EL (cell line): ENCODE results near the gene TMEM86B.
"Not testable (repeated sequence)": the region's sequence is repeated elsewhere in the genome, so short reads cannot be mapped to it uniquely, and the experiment has no call there.

Experiments
- DNase-seq: peaks from one replicate; pipeline ENCODE4 v3.0.0-alpha.2; 2016

TMEM86B gene

GRCh38 chr19:55240713-55241020 lies 12.1 kb upstream of the TMEM86B start:
- DNase-seq = no peak

- DNase-seq = no peak
Measured at GRCh38 chr19:55239004-55239403, 10.4 kb upstream of the TMEM86B start.

GRCh38 chr19:55238030-55238429 lies 9.5 kb upstream of the TMEM86B start:
- no peak for DNase-seq

- no peak for DNase-seq
Measured at GRCh38 chr19:55232986-55233385, 4.4 kb upstream of the TMEM86B start.

GRCh38 chr19:55232286-55232602 lies 3.7 kb upstream of the TMEM86B start:
- no peak for DNase-seq

GRCh38 chr19:55231391-55232285 lies 3.1 kb upstream of the TMEM86B start:
- DNase-seq = no peak

- DNase-seq = no peak
Measured at GRCh38 chr19:55230780-55231179, 2.2 kb upstream of the TMEM86B start.

GRCh38 chr19:55230329-55230728 lies 1.8 kb upstream of the TMEM86B start:
- DNase-seq = no peak

- DNase-seq = no peak
Measured at GRCh38 chr19:55229789-55230182, 1.2 kb upstream of the TMEM86B start.

GRCh38 chr19:55229145-55229788 lies 704 bp upstream of the TMEM86B start:
- DNase-seq = no peak

GRCh38 chr19:55228015-55228391 lies 560 bp downstream of the TMEM86B start:
- DNase-seq = no peak

GRCh38 chr19:55227241-55228014 lies 1.1 kb downstream of the TMEM86B start:
- DNase-seq = no peak

- DNase-seq = no peak
Measured at GRCh38 chr19:55226788-55227187, 1.8 kb downstream of the TMEM86B start.

- no peak for DNase-seq
Measured at GRCh38 chr19:55226273-55226672, 2.3 kb downstream of the TMEM86B start.

- DNase-seq = no peak
Measured at GRCh38 chr19:55225415-55225958, 3.1 kb downstream of the TMEM86B start.

- DNase-seq = not testable (repeated sequence)
Measured at GRCh38 chr19:55224679-55225414, 3.7 kb downstream of the TMEM86B start.

- DNase-seq = no peak
Measured at GRCh38 chr19:55224038-55224665, 4.4 kb downstream of the TMEM86B start.

- DNase-seq = no peak
Measured at GRCh38 chr19:55223291-55224037, 5.1 kb downstream of the TMEM86B start.

- no peak for DNase-seq
Measured at GRCh38 chr19:55220525-55220924, 8.0 kb downstream of the TMEM86B start.

- DNase-seq = peak; percentile 99
Measured at GRCh38 chr19:55216461-55217198, 11.9 kb downstream of the TMEM86B start.

- DNase-seq = no peak
Measured at GRCh38 chr19:55213547-55213946, 15.0 kb downstream of the TMEM86B start.
